ENCODE data around the gene TMUB2. TPM values are rescaled to one million over a fixed set of nuclear protein-coding genes. Genes with fewer than 3 reads are reported as not detected.
"Not testable (repeated sequence)": the region's sequence is repeated elsewhere in the genome, so short reads cannot be mapped to it uniquely, and the experiment has no call there.

The TMUB2 gene
- total RNA-seq: 27.7 and 31.3 TPM in 2 replicates
- polyA plus RNA-seq: 46.8 and 54.6 TPM in 2 replicates

GRCh38 chr17:44186307-44187130 is at the start of gene TMUB2:
TSS of gene TMUB2 (plus strand) at chr17:44186972. CDS start at chr17:44187709, 737 bp downstream.
- Histone ChIP-seq H4K20me1 (ENCODE audit: insufficient read depth, poor library complexity, severe bottlenecking) (no peaks in the 10 kb centered on the region), H3K9me2 (replicated peaks; ENCODE audit: insufficient read depth) (no peaks in the 10 kb centered on the region), H3K4me1 (ENCODE audit: insufficient read depth) (peaks cover 20% of the 10 kb centered on the region), H3K27me3 (no peaks in the 10 kb centered on the region), H3K9me3 (ENCODE audit: low read depth) (no peaks in the 10 kb centered on the region), H2AFZ (peak within 1 kb of the TSS; percentile 45), H3K4me3 (peak within 1 kb of the TSS; percentile 37), H3K79me2 (peaks cover 51% of the 10 kb centered on the region), H3K36me3 (replicated peaks; ENCODE audit: insufficient read depth, low read depth) (no peaks in the 10 kb centered on the region), H3K4me2 (peak within 1 kb of the TSS; percentile 88), H3K27ac (peak within 1 kb of the TSS; percentile 94)
- peak; percentile 100 for DNase-seq (ENCODE audit: low spot score)
- under 1% methylated on average over 41 of the region's 50 CpGs for WGBS (ENCODE audit: low lambda C conversion rate, missing lambda C conversion rate)
- no peak for TF ChIP-seq EZH2 (IDR thresholded peaks at IDR 0.05; ENCODE audit: borderline replicate concordance)
- TF ChIP-seq EZH2phosphoT487 (IDR thresholded peaks at IDR 0.05; ENCODE audit: low read depth, severe bottlenecking, unreplicated experiment): no peak
- TF ChIP-seq, protein P1, sequence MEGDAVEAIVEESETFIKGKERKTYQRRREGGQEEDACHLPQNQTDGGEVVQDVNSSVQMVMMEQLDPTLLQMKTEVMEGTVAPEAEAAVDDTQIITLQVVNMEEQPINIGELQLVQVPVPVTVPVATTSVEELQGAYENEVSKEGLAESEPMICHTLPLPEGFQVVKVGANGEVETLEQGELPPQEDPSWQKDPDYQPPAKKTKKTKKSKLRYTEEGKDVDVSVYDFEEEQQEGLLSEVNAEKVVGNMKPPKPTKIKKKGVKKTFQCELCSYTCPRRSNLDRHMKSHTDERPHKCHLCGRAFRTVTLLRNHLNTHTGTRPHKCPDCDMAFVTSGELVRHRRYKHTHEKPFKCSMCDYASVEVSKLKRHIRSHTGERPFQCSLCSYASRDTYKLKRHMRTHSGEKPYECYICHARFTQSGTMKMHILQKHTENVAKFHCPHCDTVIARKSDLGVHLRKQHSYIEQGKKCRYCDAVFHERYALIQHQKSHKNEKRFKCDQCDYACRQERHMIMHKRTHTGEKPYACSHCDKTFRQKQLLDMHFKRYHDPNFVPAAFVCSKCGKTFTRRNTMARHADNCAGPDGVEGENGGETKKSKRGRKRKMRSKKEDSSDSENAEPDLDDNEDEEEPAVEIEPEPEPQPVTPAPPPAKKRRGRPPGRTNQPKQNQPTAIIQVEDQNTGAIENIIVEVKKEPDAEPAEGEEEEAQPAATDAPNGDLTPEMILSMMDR (IDR thresholded peaks at IDR 0.05; ENCODE audit: poor library complexity): no peak

GRCh38 chr17:44137891-44138709 is 48.7 kb upstream of the TMUB2 start:
- TF ChIP-seq EZH2phosphoT487 (IDR thresholded peaks at IDR 0.05; ENCODE audit: low read depth, severe bottlenecking, unreplicated experiment) (no peak), EZH2 (IDR thresholded peaks at IDR 0.05; ENCODE audit: borderline replicate concordance) (no peak)
- TF ChIP-seq, protein P1 (IDR thresholded peaks at IDR 0.05; ENCODE audit: poor library complexity): no peak
- DNase-seq (ENCODE audit: low spot score): peak; percentile 97
- WGBS (ENCODE audit: low lambda C conversion rate, missing lambda C conversion rate): 5% methylated on average over 16 of the region's 20 CpGs
- peak overlapping the region; percentile 0 for H2AFZ ChIP-seq
- no peaks in the 10 kb centered on the region for H4K20me1 ChIP-seq (ENCODE audit: insufficient read depth, poor library complexity, severe bottlenecking)
- H3K9me2 ChIP-seq (replicated peaks; ENCODE audit: insufficient read depth): no peaks in the 10 kb centered on the region
- no peaks in the 10 kb centered on the region for H3K36me3 ChIP-seq (replicated peaks; ENCODE audit: insufficient read depth, low read depth)
- H3K4me3 ChIP-seq: no peak overlapping the region
- no peaks in the 10 kb centered on the region for H3K27me3 ChIP-seq
- H3K4me2 ChIP-seq: peak overlapping the region; percentile 69
- peaks cover 8% of the 10 kb centered on the region for H3K4me1 ChIP-seq (ENCODE audit: insufficient read depth)
- H3K9me3 ChIP-seq (ENCODE audit: low read depth): no peaks in the 10 kb centered on the region
- peak overlapping the region; percentile 90 for H3K27ac ChIP-seq
- H3K79me2 ChIP-seq: no peaks in the 10 kb centered on the region

DNA sequence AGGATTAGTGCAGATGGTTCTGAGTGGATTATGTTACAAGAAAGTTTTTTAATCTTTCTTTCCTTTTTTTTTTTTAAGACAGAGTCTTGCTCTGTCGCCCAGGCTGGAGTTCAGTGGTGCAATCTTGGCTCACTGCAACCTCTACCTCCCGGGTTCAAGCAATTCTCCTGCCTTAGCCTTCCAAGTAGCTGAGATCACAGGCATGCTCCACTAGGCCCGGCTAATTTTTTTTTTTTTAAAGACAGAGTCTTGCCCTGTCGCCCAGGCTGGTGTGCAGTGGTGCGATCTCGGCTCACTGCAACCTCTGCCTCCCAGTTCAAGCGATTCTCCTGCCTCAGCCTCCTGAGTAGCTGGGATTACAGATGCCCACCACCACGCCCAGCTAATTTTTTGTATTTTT is 42.9 kb upstream of the TMUB2 start:
- not testable (repeated sequence) for H3K36me3 ChIP-seq (replicated peaks; ENCODE audit: insufficient read depth, low read depth); H3K4me1 ChIP-seq (ENCODE audit: insufficient read depth); H2AFZ ChIP-seq; H3K79me2 ChIP-seq; H3K9me2 ChIP-seq (replicated peaks; ENCODE audit: insufficient read depth); H3K4me3 ChIP-seq; H3K27me3 ChIP-seq; DNase-seq (ENCODE audit: low spot score); H3K4me2 ChIP-seq; H3K27ac ChIP-seq; H3K9me3 ChIP-seq (ENCODE audit: low read depth); H4K20me1 ChIP-seq (ENCODE audit: insufficient read depth, poor library complexity, severe bottlenecking)
- WGBS (ENCODE audit: low lambda C conversion rate, missing lambda C conversion rate): 93% methylated on average over 8 of the region's 8 CpGs
